ENCODE data around the gene DSCAML1.

DSCAML1 gene

GRCh38 chr11:117823294-117823945, 26.4 kb upstream of the DSCAML1 start:
- no peak for TF ChIP-seq Cebpa-rat (IDR thresholded peaks at IDR 0.05)
- Histone ChIP-seq H3K4me1 (peaks cover 79 to 97% (median 93%) of the 10 kb centered on the region in 10 experiments), H3K4me3 (peak overlapping the region in 7 of 10 experiments; percentile 2 to 48 (median 31); a peak in 10 of 20 replicates), H3K27ac (peak overlapping the region; percentile 72 to 89 (median 87)), H3K9me3 (replicated peaks in 1 of 11) (no peaks in the 10 kb centered on the region), H4K20me1 (no peaks in the 10 kb centered on the region), H3K4me2 (peak overlapping the region; percentile 75 to 98 (median 93)), H3K36me3 (no peaks in the 10 kb centered on the region), H3K27me3 (no peaks in the 10 kb centered on the region), H3K9ac (peak overlapping the region; percentile 62 to 81 (median 76))

GRCh38 chr11:117822074-117823033, 25.3 kb upstream of the DSCAML1 start:
- peak overlapping the region; percentile 75 to 98 (median 93) for H3K4me2 ChIP-seq
- H3K9me3 ChIP-seq (replicated peaks in 1 of 11), result no peaks in the 10 kb centered on the region
- no peaks in the 10 kb centered on the region for H4K20me1 ChIP-seq
- peak overlapping the region in 10 of 11 experiments; percentile 61 to 89 (median 87); a peak in 20 of 22 replicates for H3K27ac ChIP-seq
- H3K4me1 ChIP-seq, result peaks cover 78 to 97% (median 93%) of the 10 kb centered on the region in 10 experiments
- TF ChIP-seq Cebpa-rat (IDR thresholded peaks at IDR 0.05), result no peak
- no peaks in the 10 kb centered on the region for H3K36me3 ChIP-seq
- H3K9ac ChIP-seq, result peak overlapping the region in 8 of 11 experiments; percentile 27 to 81 (median 76); a peak in 13 of 22 replicates
- no peaks in the 10 kb centered on the region for H3K27me3 ChIP-seq
- peak overlapping the region in 1 of 10 experiments; percentile 2; a peak in 1 of 20 replicates for H3K4me3 ChIP-seq

GRCh38 chr11:117821431-117821830, 24.4 kb upstream of the DSCAML1 start:
- no peaks in the 10 kb centered on the region for H3K27me3 ChIP-seq
- 0 out of 22 replicates have a peak overlapping the region, but pooled peaks of 2 of the 11 experiments have one; percentile 4 to 81 for H3K9ac ChIP-seq
- H3K4me2 ChIP-seq, result peak overlapping the region in 9 of 11 experiments; percentile 91 to 98 (median 93); a peak in 15 of 22 replicates
- H3K9me3 ChIP-seq (replicated peaks in 1 of 11), result no peaks in the 10 kb centered on the region
- no peaks in the 10 kb centered on the region for H3K36me3 ChIP-seq
- 0 out of 22 replicates have a peak overlapping the region, but pooled peaks of 1 of the 11 experiments have one; percentile 87 for H3K27ac ChIP-seq
- no peak for TF ChIP-seq Cebpa-rat (IDR thresholded peaks at IDR 0.05)
- H3K4me1 ChIP-seq, result peaks cover 82 to 97% (median 93%) of the 10 kb centered on the region in 10 experiments
- H3K4me3 ChIP-seq, result no peak overlapping the region
- no peaks in the 10 kb centered on the region for H4K20me1 ChIP-seq

- Histone ChIP-seq H3K9me3 (replicated peaks in 1 of 11) (no peaks in the 10 kb centered on the region), H3K36me3 (no peaks in the 10 kb centered on the region), H4K20me1 (peaks cover 0 to 6% (median 0%) of the 10 kb centered on the region in 11 experiments; a peak in 4 of 22 replicates), H3K9ac (no peak overlapping the region), H3K4me1 (peaks cover 82 to 97% (median 93%) of the 10 kb centered on the region in 10 experiments), H3K27me3 (no peaks in the 10 kb centered on the region), H3K27ac (no peak overlapping the region), H3K4me3 (no peak overlapping the region), H3K4me2 (peak overlapping the region in 10 of 11 experiments; percentile 61 to 94 (median 84); a peak in 16 of 22 replicates)
- no peak for TF ChIP-seq Cebpa-rat (IDR thresholded peaks at IDR 0.05)
Observed at GRCh38 chr11:117820516-117820915, 23.5 kb upstream of the DSCAML1 start.

GRCh38 chr11:117820071-117820470, 23.1 kb upstream of the DSCAML1 start:
- no peak for TF ChIP-seq Cebpa-rat (IDR thresholded peaks at IDR 0.05)
- H3K4me3 ChIP-seq, result no peak overlapping the region
- H3K27me3 ChIP-seq, result no peaks in the 10 kb centered on the region
- no peaks in the 10 kb centered on the region for H3K9me3 ChIP-seq (replicated peaks in 1 of 11)
- H3K4me1 ChIP-seq, result peaks cover 81 to 97% (median 93%) of the 10 kb centered on the region in 10 experiments
- H3K36me3 ChIP-seq, result no peaks in the 10 kb centered on the region
- peaks cover 0 to 10% (median 0%) of the 10 kb centered on the region in 11 experiments; a peak in 4 of 22 replicates for H4K20me1 ChIP-seq
- peak overlapping the region; percentile 10 to 94 (median 80); a peak in 19 of 22 replicates for H3K4me2 ChIP-seq
- H3K27ac ChIP-seq, result no peak overlapping the region
- H3K9ac ChIP-seq, result peak overlapping the region in 4 of 11 experiments; percentile 3 to 35 (median 17); a peak in 2 of 22 replicates

- Histone ChIP-seq H4K20me1 (peaks cover 0 to 15% (median 0%) of the 10 kb centered on the region in 11 experiments; a peak in 4 of 22 replicates), H3K27me3 (no peaks in the 10 kb centered on the region), H3K27ac (peak overlapping the region in 3 of 11 experiments; percentile 78 to 84 (median 81); a peak in 5 of 22 replicates), H3K9me3 (replicated peaks in 1 of 11) (no peaks in the 10 kb centered on the region), H3K9ac (peak overlapping the region in 6 of 11 experiments; percentile 1 to 37 (median 17); a peak in 4 of 22 replicates), H3K36me3 (no peaks in the 10 kb centered on the region), H3K4me2 (peak overlapping the region; percentile 45 to 94 (median 89)), H3K4me3 (no peak overlapping the region), H3K4me1 (peaks cover 81 to 97% (median 93%) of the 10 kb centered on the region in 10 experiments)
- no peak for TF ChIP-seq Cebpa-rat (IDR thresholded peaks at IDR 0.05)
Observed at GRCh38 chr11:117819096-117820040, 22.4 kb upstream of the DSCAML1 start.

GRCh38 chr11:117818041-117818873, 21.2 kb upstream of the DSCAML1 start:
- H4K20me1 ChIP-seq, result peaks cover 0 to 15% (median 0%) of the 10 kb centered on the region in 11 experiments; a peak in 4 of 22 replicates
- H3K27ac ChIP-seq, result peak overlapping the region in 5 of 11 experiments; percentile 6 to 84 (median 78); a peak in 7 of 22 replicates
- peak overlapping the region in 4 of 11 experiments; percentile 1 to 60 (median 22); a peak in 6 of 22 replicates for H3K9ac ChIP-seq
- H3K36me3 ChIP-seq, result no peaks in the 10 kb centered on the region
- H3K27me3 ChIP-seq, result no peaks in the 10 kb centered on the region
- peaks cover 75 to 91% (median 86%) of the 10 kb centered on the region in 10 experiments for H3K4me1 ChIP-seq
- H3K4me3 ChIP-seq, result no peak overlapping the region
- TF ChIP-seq Cebpa-rat (IDR thresholded peaks at IDR 0.05), result no peak
- H3K9me3 ChIP-seq (replicated peaks in 1 of 11), result no peaks in the 10 kb centered on the region
- H3K4me2 ChIP-seq, result peak overlapping the region; percentile 45 to 94 (median 92)
